Measurements from ENCODE around the gene AATF. TPM values are rescaled to one million over a fixed set of nuclear protein-coding genes. Genes with fewer than 3 reads are reported as not detected.
A peak's percentile ranks its signal among the peaks of the same experiment; 100 is the strongest.

The AATF gene
- total and polyA plus RNA-seq, 4 donors = 20.9 to 43.3 (median 33.4) TPM

- Histone ChIP-seq H3K9me3 (ENCODE audit: control insufficient read depth, insufficient read depth, low read length) (no peaks in the 10 kb centered on the region), H3K4me3 (ENCODE audit: low read depth, low read length) (peak overlapping the region; percentile 26), H3K36me3 (ENCODE audit: control insufficient read depth, insufficient read depth, low read length) (no peaks in the 10 kb centered on the region), H3K27ac (ENCODE audit: low read depth, low read length) (no peak overlapping the region), H3K27me3 (ENCODE audit: control insufficient read depth, insufficient read depth, low read length) (peaks cover 100% of the 10 kb centered on the region), H3K4me1 (ENCODE audit: control insufficient read depth, insufficient read depth, low read length) (peaks cover 96% of the 10 kb centered on the region)
- under 1% methylated on average over 79 of the region's 79 CpGs for WGBS (ENCODE audit: insufficient coverage)
- peak in 2 of 6 donors; percentile 56 to 68 for DNase-seq (ENCODE audit: low read depth in 4 of 6, low spot score in 6 of 6)
Measured at GRCh38 chr17:36934692-36935630, 13.8 kb upstream of the AATF start.

DNA sequence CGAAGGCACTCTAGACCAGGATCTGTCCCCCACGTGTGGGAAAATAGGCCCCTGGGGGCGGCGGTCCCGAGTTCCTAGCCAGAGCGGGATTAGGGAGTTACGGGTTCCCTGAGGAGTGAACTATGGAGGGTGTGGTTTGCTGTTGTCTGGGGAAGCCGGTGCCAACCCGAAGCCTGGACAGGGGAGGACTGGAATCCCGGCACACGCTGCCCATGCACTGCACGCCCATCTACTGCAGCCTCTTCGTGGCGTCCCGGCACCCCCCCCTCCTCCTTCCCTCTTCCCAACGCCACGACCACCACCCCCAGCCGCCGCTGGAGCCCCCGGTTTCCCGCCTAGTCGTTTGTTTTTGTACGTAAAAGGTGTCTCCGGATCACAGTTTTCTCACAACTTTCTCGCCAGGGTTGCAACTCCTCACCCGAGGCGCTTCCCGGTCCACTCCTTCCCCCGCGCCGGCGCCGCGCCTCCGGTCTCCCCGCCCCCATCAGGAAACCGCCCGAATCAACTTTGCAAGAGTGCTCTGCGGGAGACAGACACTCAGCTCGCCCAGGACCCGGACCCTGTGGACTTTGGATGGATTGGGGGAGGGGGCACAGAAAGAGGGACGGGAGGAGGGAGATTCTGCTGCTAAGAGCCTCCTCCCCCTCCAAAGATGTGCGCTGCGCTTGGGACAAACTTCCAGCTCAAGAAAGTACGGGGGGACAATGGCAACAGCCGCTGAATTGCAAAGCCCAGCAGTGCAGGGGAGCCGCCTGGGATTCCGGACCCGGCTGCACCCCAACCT lies 12.9 kb upstream of the AATF start:
- H3K4me1 ChIP-seq (ENCODE audit: control insufficient read depth, insufficient read depth, low read length) = peaks cover 93% of the 10 kb centered on the region
- peak in 1 of 6 donors; percentile 59 for DNase-seq (ENCODE audit: low read depth in 4 of 6, low spot score in 6 of 6)

DNA sequence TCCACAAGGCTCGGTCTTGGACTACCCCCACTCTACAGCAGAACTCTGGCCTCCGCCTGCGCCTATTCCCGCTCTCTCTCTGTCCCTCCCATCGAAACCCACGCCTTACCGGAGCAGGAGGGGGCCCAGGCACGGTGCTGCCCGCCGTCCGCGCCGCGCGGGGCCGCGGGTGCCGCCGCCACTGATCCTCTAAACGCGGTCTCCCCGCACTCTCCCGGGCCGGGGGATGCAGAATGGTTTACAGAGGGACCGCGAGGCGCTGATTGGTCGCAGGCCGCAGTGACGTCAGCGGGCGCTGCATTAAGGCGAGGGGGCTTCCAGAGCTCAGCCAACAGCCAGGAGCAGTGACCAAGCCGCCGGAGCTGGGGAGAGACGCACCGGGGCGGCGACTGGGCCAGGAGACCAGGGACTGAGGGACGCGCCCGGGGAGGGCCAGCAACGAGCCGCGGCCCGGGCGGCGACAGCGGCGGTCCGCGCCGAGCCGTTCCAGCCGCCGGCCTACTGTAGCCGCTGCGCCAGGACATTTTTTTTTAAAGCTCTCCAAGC lies 12.2 kb upstream of the AATF start:
- under 1% methylated on average over 52 of the region's 58 CpGs for WGBS (ENCODE audit: insufficient coverage)

More for the DNA sequence above, 12.9 kb upstream of the AATF start:
- H3K27ac ChIP-seq (ENCODE audit: low read depth, low read length) = no peak overlapping the region
- peaks cover 5% of the 10 kb centered on the region for H3K36me3 ChIP-seq (ENCODE audit: control insufficient read depth, insufficient read depth, low read length)
- H3K4me3 ChIP-seq (ENCODE audit: low read depth, low read length) = peak overlapping the region; percentile 26
- 2% methylated on average over 33 of the region's 49 CpGs for WGBS (ENCODE audit: insufficient coverage)
- no peaks in the 10 kb centered on the region for H3K9me3 ChIP-seq (ENCODE audit: control insufficient read depth, insufficient read depth, low read length)
- H3K27me3 ChIP-seq (ENCODE audit: control insufficient read depth, insufficient read depth, low read length) = peaks cover 100% of the 10 kb centered on the region

DNA sequence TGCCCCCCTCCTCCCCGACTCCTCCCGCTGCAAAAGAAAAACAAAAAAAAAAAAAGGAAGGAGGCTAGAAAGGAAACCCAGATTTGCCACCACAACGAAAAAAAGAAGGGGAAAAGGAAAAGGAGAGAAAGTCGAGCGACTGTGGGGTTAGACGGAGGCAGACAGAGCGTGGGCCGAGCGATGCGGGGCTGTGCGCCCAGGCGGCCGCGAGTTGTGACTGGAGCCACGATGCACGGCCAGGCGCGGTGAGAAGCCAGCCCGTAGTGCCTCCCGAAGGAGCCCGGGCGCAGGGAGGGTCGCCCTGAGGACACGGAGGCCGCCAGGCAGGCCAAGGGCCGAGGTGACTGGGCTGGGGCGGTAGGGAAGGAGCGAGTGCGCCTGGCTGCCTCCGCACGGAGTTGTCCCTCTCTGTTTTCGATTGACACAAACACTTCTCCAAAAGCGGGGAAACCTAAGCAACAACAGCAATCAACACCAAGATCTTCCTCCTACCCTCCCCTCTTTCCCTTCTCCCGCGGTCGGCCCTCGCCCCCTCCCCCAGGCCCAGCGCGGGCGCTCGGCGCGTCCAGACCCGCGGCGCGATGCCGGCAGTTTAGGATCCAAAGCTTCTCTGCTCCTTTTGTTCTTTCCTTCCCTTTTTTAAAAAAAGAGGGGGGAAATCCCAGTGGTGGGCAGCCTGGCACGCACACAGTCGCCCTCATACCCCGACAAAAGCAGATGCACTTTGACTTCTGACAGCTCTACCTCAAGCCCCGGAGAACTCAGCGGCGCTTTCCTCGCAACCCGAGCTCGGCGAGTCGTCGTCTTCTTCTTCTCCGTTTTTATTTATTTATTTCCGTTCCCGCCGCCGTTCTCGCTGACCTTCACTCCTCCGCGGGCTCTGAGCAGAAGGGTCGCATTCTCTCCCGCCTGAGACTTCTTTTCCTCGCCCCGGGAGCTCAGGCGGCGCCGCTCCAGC lies 11.5 kb upstream of the AATF start, which contains the start of gene LHX1:
TSS of gene LHX1 (plus strand) at position 475 of the 958 bp plus-strand sequence. CDS start 723 bp downstream, outside the sequence.
- peaks cover 85% of the 10 kb centered on the region for H3K4me1 ChIP-seq (ENCODE audit: control insufficient read depth, insufficient read depth, low read length)
- peaks cover 10% of the 10 kb centered on the region for H3K36me3 ChIP-seq (ENCODE audit: control insufficient read depth, insufficient read depth, low read length)
- peaks cover 100% of the 10 kb centered on the region for H3K27me3 ChIP-seq (ENCODE audit: control insufficient read depth, insufficient read depth, low read length)
- H3K9me3 ChIP-seq (ENCODE audit: control insufficient read depth, insufficient read depth, low read length) = no peaks in the 10 kb centered on the region
- H3K4me3 ChIP-seq (ENCODE audit: low read depth, low read length) = peak within 1 kb of the TSS; percentile 27
- WGBS (ENCODE audit: insufficient coverage) = 1% methylated on average over 63 of the region's 75 CpGs
- peak in 2 of 6 donors; percentile 40 to 54 for DNase-seq (ENCODE audit: low read depth in 4 of 6, low spot score in 6 of 6)
- H3K27ac ChIP-seq (ENCODE audit: low read depth, low read length) = no peak within 1 kb of the TSS

More for the DNA sequence above, 12.2 kb upstream of the AATF start:
- no peak overlapping the region for H3K27ac ChIP-seq (ENCODE audit: low read depth, low read length)
- peaks cover 87% of the 10 kb centered on the region for H3K4me1 ChIP-seq (ENCODE audit: control insufficient read depth, insufficient read depth, low read length)
- peaks cover 5% of the 10 kb centered on the region for H3K36me3 ChIP-seq (ENCODE audit: control insufficient read depth, insufficient read depth, low read length)
- H3K9me3 ChIP-seq (ENCODE audit: control insufficient read depth, insufficient read depth, low read length) = no peaks in the 10 kb centered on the region
- peak overlapping the region; percentile 26 for H3K4me3 ChIP-seq (ENCODE audit: low read depth, low read length)
- peaks cover 100% of the 10 kb centered on the region for H3K27me3 ChIP-seq (ENCODE audit: control insufficient read depth, insufficient read depth, low read length)
- DNase-seq (ENCODE audit: low read depth in 4 of 6, low spot score in 6 of 6) = peak in 3 of 6 donors; percentile 61 to 96 (median 87)

DNA sequence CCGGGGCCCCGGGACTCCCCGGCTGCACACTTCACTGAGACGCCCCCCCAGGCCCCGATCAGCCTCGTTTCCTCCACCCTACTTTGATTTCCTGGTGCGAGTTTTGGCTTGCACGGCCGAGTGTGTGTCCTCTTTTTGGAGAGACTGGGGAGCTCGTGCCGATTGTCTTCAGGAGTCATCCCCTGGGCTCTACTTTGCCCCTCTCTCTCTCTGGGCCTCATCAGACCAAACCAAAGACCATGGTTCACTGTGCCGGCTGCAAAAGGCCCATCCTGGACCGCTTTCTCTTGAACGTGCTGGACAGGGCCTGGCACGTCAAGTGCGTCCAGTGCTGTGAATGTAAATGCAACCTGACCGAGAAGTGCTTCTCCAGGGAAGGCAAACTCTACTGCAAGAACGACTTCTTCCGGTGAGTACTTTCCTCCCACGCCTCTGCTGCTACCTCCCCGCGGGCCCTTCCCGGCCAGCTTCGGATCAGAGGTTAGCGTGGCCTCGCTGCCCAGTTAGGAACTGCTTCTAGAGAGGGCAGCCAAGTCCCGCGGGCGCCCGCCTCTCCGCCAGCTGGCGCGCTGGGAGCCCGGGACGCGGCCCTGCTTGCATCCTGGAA lies 10.7 kb upstream of the AATF start:
- Histone ChIP-seq H3K27ac (ENCODE audit: low read depth, low read length) (no peak overlapping the region), H3K4me3 (ENCODE audit: low read depth, low read length) (peak overlapping the region; percentile 24), H3K27me3 (ENCODE audit: control insufficient read depth, insufficient read depth, low read length) (peaks cover 100% of the 10 kb centered on the region), H3K9me3 (ENCODE audit: control insufficient read depth, insufficient read depth, low read length) (no peaks in the 10 kb centered on the region), H3K36me3 (ENCODE audit: control insufficient read depth, insufficient read depth, low read length) (peaks cover 10% of the 10 kb centered on the region), H3K4me1 (ENCODE audit: control insufficient read depth, insufficient read depth, low read length) (peaks cover 86% of the 10 kb centered on the region)
- 3% methylated on average over 35 of the region's 36 CpGs for WGBS (ENCODE audit: insufficient coverage)
- DNase-seq (ENCODE audit: low read depth in 4 of 6, low spot score in 6 of 6) = peak in 2 of 6 donors; percentile 42 to 52

DNA sequence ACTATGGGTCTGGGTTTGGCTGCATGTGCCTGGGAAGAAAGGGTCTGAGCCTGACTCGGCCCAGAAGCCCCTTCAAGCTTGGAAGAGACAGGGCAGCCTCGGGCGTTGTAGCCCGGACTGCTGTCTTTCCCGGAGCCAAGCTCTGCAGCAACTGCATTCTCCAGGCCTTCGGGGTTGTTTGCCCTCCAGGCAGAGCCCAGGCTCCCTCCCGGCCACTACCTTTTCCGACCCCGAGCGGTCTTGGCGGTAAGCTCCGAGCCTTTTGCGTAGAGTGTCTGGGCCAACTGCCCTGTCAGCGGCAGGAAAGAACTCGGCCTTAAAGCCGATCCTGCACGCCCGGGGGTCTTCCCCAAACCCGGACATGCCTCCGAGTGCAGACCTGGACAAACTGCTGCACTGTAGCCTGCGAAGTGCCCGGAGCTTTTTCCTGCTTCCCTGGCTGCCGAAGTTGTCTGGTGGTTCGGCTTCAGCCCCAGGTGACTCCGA lies 10.1 kb upstream of the AATF start:
- peak overlapping the region; percentile 24 for H3K4me3 ChIP-seq (ENCODE audit: low read depth, low read length)
- peaks cover 100% of the 10 kb centered on the region for H3K27me3 ChIP-seq (ENCODE audit: control insufficient read depth, insufficient read depth, low read length)
- H3K9me3 ChIP-seq (ENCODE audit: control insufficient read depth, insufficient read depth, low read length) = no peaks in the 10 kb centered on the region
- peaks cover 13% of the 10 kb centered on the region for H3K36me3 ChIP-seq (ENCODE audit: control insufficient read depth, insufficient read depth, low read length)
- no peak overlapping the region for H3K27ac ChIP-seq (ENCODE audit: low read depth, low read length)
- under 1% methylated on average over 25 of the region's 25 CpGs for WGBS (ENCODE audit: insufficient coverage)
- DNase-seq (ENCODE audit: low read depth in 4 of 6, low spot score in 6 of 6) = peak in 2 of 6 donors; percentile 51 to 53
- peaks cover 85% of the 10 kb centered on the region for H3K4me1 ChIP-seq (ENCODE audit: control insufficient read depth, insufficient read depth, low read length)

GRCh38 chr17:36939052-36939801 lies 9.5 kb upstream of the AATF start:
- no peak overlapping the region for H3K27ac ChIP-seq (ENCODE audit: low read depth, low read length)
- DNase-seq (ENCODE audit: low read depth in 4 of 6, low spot score in 6 of 6) = peak in 1 of 6 donors; percentile 49
- peaks cover 100% of the 10 kb centered on the region for H3K27me3 ChIP-seq (ENCODE audit: control insufficient read depth, insufficient read depth, low read length)
- H3K36me3 ChIP-seq (ENCODE audit: control insufficient read depth, insufficient read depth, low read length) = peaks cover 13% of the 10 kb centered on the region
- H3K4me1 ChIP-seq (ENCODE audit: control insufficient read depth, insufficient read depth, low read length) = peaks cover 79% of the 10 kb centered on the region
- under 1% methylated on average over 43 of the region's 43 CpGs for WGBS (ENCODE audit: insufficient coverage)
- H3K4me3 ChIP-seq (ENCODE audit: low read depth, low read length) = peak overlapping the region; percentile 24
- no peaks in the 10 kb centered on the region for H3K9me3 ChIP-seq (ENCODE audit: control insufficient read depth, insufficient read depth, low read length)

Measured in spinal cord (tissue), 10 donors.